ENCODE data around the gene RHBDF2. TPM values are rescaled to one million over a fixed set of nuclear protein-coding genes. Genes with fewer than 3 reads are reported as not detected.

The RHBDF2 gene
- total RNA-seq, 1 experiment from 2014 or later, result 33.0 TPM

- H3K27me3 Mint-ChIP-seq (ENCODE audit: low read depth), result peaks cover 16% of the 10 kb centered on the region
- no peak for DNase-seq (ENCODE audit: low spot score)
- H3K4me1 Mint-ChIP-seq, result peaks cover 24% of the 10 kb centered on the region
- ChIA-PET CTCF (interaction anchor here (0.8 to 2.9 kb wide), 26 partner anchors 8 to 180 kb away, joined by 3 to 23 read pairs (median 4); partner anchors contain the start of genes CYGB and PRCD), POLR2A (no interaction called here)
- H3K4me3 Mint-ChIP-seq, result no peak overlapping the region
- no peaks in the 10 kb centered on the region for H3K9me3 Mint-ChIP-seq
- H3K36me3 Mint-ChIP-seq, result no peaks in the 10 kb centered on the region
- no peak overlapping the region for H3K27ac Mint-ChIP-seq
- TF ChIP-seq OVOL2 (CRISPR knock-in tag; IDR thresholded peaks at IDR 0.05; ENCODE audit: borderline replicate concordance), result no peak
- TF ChIP-seq ZNF396 (CRISPR knock-in tag; IDR thresholded peaks at IDR 0.05; ENCODE audit: borderline replicate concordance), result no peak
- no peak for TF ChIP-seq MYBL2 (CRISPR knock-in tag; IDR thresholded peaks at IDR 0.05)
- TF ChIP-seq PRRX2 (CRISPR knock-in tag; IDR thresholded peaks at IDR 0.05), result no peak
- TF ChIP-seq, protein P1, sequence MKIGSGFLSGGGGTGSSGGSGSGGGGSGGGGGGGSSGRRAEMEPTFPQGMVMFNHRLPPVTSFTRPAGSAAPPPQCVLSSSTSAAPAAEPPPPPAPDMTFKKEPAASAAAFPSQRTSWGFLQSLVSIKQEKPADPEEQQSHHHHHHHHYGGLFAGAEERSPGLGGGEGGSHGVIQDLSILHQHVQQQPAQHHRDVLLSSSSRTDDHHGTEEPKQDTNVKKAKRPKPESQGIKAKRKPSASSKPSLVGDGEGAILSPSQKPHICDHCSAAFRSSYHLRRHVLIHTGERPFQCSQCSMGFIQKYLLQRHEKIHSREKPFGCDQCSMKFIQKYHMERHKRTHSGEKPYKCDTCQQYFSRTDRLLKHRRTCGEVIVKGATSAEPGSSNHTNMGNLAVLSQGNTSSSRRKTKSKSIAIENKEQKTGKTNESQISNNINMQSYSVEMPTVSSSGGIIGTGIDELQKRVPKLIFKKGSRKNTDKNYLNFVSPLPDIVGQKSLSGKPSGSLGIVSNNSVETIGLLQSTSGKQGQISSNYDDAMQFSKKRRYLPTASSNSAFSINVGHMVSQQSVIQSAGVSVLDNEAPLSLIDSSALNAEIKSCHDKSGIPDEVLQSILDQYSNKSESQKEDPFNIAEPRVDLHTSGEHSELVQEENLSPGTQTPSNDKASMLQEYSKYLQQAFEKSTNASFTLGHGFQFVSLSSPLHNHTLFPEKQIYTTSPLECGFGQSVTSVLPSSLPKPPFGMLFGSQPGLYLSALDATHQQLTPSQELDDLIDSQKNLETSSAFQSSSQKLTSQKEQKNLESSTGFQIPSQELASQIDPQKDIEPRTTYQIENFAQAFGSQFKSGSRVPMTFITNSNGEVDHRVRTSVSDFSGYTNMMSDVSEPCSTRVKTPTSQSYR (CRISPR knock-in tag; IDR thresholded peaks at IDR 0.05), result no peak
- no peak for TF ChIP-seq FOXP4 (CRISPR knock-in tag; IDR thresholded peaks at IDR 0.05)
- TF ChIP-seq, protein P2, sequence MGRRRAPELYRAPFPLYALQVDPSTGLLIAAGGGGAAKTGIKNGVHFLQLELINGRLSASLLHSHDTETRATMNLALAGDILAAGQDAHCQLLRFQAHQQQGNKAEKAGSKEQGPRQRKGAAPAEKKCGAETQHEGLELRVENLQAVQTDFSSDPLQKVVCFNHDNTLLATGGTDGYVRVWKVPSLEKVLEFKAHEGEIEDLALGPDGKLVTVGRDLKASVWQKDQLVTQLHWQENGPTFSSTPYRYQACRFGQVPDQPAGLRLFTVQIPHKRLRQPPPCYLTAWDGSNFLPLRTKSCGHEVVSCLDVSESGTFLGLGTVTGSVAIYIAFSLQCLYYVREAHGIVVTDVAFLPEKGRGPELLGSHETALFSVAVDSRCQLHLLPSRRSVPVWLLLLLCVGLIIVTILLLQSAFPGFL (CRISPR knock-in tag; IDR thresholded peaks at IDR 0.05; ENCODE audit: borderline replicate concordance), result no peak
- no peak for TF ChIP-seq MXD4 (CRISPR knock-in tag; IDR thresholded peaks at IDR 0.05; ENCODE audit: borderline replicate concordance)
- no peak for TF ChIP-seq ZNF219 (CRISPR knock-in tag; IDR thresholded peaks at IDR 0.05; ENCODE audit: borderline replicate concordance)
- TF ChIP-seq TP53 (CRISPR knock-in tag; IDR thresholded peaks at IDR 0.05), result no peak
- TF ChIP-seq MAX (CRISPR knock-in tag; IDR thresholded peaks at IDR 0.05), result no peak
- no peak for TF ChIP-seq ZMAT4 (CRISPR knock-in tag; IDR thresholded peaks at IDR 0.05)
- TF ChIP-seq, protein P3, sequence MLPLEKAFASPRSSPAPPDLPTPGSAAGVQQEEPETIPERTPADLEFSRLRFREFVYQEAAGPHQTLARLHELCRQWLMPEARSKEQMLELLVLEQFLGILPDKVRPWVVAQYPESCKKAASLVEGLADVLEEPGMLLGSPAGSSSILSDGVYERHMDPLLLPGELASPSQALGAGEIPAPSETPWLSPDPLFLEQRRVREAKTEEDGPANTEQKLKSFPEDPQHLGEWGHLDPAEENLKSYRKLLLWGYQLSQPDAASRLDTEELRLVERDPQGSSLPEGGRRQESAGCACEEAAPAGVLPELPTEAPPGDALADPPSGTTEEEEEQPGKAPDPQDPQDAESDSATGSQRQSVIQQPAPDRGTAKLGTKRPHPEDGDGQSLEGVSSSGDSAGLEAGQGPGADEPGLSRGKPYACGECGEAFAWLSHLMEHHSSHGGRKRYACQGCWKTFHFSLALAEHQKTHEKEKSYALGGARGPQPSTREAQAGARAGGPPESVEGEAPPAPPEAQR (CRISPR knock-in tag; IDR thresholded peaks at IDR 0.05), result no peak
- no peak for TF ChIP-seq NR3C1 (CRISPR knock-in tag; conservative IDR thresholded peaks at IDR 0.05; ENCODE audit: low read depth)
- no peak for TF ChIP-seq NR2C2 (CRISPR knock-in tag; IDR thresholded peaks at IDR 0.05)
- TF ChIP-seq, protein P4, sequence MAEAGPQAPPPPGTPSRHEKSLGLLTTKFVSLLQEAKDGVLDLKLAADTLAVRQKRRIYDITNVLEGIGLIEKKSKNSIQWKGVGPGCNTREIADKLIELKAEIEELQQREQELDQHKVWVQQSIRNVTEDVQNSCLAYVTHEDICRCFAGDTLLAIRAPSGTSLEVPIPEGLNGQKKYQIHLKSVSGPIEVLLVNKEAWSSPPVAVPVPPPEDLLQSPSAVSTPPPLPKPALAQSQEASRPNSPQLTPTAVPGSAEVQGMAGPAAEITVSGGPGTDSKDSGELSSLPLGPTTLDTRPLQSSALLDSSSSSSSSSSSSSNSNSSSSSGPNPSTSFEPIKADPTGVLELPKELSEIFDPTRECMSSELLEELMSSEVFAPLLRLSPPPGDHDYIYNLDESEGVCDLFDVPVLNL (CRISPR knock-in tag; IDR thresholded peaks at IDR 0.05; ENCODE audit: borderline replicate concordance, low read depth), result no peak
- TF ChIP-seq EMX1 (CRISPR knock-in tag; IDR thresholded peaks at IDR 0.05), result no peak
- no peak for TF ChIP-seq HMGA2 (CRISPR knock-in tag; IDR thresholded peaks at IDR 0.05)
- no peak for ATAC-seq
Measured at GRCh38 chr17:76528156-76528527, 26.9 kb upstream of the RHBDF2 start.

Measured in WTC11 (cell line).